PC-9 (cell line): Measurements from ENCODE around the gene OR5D18.

Source experiments
- CTCF ChIP-seq: fragments of 200-600 bp; sonication (generic); conservative IDR thresholded peaks from 2 replicates; pipeline ENCODE4 v1.6.1; 2017; ENCODE audit warnings: mixed run types, antibody characterized with exemption, mild to moderate bottlenecking, moderate library complexity
- EZH2 ChIP-seq: fragments of 200-600 bp; sonication (generic); IDR thresholded peaks from 2 replicates; pipeline ENCODE4 v1.8.0; 2017; ENCODE audit warnings: antibody characterized with exemption, low read depth

- no peak for TF ChIP-seq CTCF
- TF ChIP-seq EZH2 = no peak
These were observed 27.8 kb upstream of the OR5D18 start for GRCh38 chr11:55791606-55792005.
